ENCODE measurements around the gene RAMAC.

Gene RAMAC

DNA sequence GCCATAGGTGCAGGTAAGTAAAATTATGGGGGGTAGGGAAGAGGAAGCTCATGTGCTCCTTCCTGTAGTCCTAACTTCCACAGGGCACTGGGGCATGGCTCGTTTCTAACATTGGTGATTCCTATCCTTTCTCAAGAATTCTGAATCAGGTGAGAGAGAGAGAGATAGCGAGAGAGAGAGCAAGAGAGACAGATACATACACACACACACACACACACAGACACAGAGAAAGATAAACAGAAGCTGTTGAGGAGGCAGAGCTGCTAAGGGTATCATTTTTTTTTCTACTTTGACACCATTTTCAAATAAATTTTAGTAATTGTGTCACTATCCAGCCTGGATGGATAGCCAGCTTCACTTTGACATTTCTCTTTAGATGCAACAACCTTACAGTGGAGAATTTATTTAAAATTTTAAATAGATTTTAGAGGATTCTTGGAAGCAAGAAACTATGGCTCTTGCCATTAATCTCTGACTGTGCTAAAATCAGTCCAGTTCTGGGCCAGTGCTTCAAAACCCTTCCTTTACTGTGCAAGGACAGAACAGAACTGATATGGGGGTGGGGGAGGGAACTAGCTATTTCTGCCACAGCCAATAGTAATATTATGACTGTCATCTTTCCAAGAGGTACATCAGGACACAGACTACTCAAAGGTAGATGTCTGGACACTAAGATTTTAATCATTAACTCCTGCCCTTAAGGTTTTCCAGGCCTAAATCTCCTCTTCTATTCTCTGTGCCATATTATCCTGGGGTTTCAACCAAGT is 14.6 kb upstream of the RAMAC start:
- Histone ChIP-seq H3K9me3 (ENCODE audit: control insufficient read depth, low read length) (no peaks in the 10 kb centered on the region), H2AFZ (no peak overlapping the region), H3K27ac (no peak overlapping the region), H3K79me2 (no peaks in the 10 kb centered on the region), H3K36me3 (ENCODE audit: control insufficient read depth, insufficient read depth, low read length) (no peaks in the 10 kb centered on the region), H3K4me1 (no peaks in the 10 kb centered on the region), H3K9ac (no peak overlapping the region), H3K4me3 (ENCODE audit: low read depth, low read length) (no peak overlapping the region), H3K27me3 (ENCODE audit: control insufficient read depth, insufficient read depth, low read length) (no peaks in the 10 kb centered on the region), H3K4me2 (ENCODE audit: low read length) (no peak overlapping the region)
- TF ChIP-seq, protein P1, sequence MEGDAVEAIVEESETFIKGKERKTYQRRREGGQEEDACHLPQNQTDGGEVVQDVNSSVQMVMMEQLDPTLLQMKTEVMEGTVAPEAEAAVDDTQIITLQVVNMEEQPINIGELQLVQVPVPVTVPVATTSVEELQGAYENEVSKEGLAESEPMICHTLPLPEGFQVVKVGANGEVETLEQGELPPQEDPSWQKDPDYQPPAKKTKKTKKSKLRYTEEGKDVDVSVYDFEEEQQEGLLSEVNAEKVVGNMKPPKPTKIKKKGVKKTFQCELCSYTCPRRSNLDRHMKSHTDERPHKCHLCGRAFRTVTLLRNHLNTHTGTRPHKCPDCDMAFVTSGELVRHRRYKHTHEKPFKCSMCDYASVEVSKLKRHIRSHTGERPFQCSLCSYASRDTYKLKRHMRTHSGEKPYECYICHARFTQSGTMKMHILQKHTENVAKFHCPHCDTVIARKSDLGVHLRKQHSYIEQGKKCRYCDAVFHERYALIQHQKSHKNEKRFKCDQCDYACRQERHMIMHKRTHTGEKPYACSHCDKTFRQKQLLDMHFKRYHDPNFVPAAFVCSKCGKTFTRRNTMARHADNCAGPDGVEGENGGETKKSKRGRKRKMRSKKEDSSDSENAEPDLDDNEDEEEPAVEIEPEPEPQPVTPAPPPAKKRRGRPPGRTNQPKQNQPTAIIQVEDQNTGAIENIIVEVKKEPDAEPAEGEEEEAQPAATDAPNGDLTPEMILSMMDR (IDR thresholded peaks at IDR 0.05) = no peak

DNA sequence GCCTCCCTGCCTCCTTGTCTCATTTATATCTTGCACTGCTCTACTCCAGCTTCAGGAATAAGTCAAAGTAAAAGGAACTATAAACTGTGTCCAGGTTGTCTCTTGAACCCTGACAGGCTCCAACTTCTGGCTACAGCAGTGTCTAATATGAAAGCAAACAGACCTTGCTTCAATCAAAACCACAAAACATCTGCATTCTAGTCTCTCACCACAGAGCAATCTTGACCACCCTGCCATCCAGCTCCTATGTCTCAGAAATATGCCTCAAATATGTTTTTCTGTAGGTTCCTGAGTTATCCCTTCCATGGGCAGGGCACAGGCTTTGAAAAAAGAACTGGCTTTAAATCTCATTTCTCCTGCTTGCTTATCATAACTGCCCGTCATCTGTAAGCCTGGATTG is 13.0 kb upstream of the RAMAC start:
- TF ChIP-seq, protein P1 (IDR thresholded peaks at IDR 0.05) = no peak
- Histone ChIP-seq H3K4me2 (ENCODE audit: low read length) (no peak overlapping the region), H3K4me1 (no peaks in the 10 kb centered on the region), H3K36me3 (ENCODE audit: control insufficient read depth, insufficient read depth, low read length) (no peaks in the 10 kb centered on the region), H3K9me3 (ENCODE audit: control insufficient read depth, low read length) (no peaks in the 10 kb centered on the region), H3K27ac (no peak overlapping the region), H3K79me2 (no peaks in the 10 kb centered on the region), H3K27me3 (ENCODE audit: control insufficient read depth, insufficient read depth, low read length) (no peaks in the 10 kb centered on the region), H3K9ac (no peak overlapping the region), H2AFZ (no peak overlapping the region), H3K4me3 (ENCODE audit: low read depth, low read length) (no peak overlapping the region)

DNA sequence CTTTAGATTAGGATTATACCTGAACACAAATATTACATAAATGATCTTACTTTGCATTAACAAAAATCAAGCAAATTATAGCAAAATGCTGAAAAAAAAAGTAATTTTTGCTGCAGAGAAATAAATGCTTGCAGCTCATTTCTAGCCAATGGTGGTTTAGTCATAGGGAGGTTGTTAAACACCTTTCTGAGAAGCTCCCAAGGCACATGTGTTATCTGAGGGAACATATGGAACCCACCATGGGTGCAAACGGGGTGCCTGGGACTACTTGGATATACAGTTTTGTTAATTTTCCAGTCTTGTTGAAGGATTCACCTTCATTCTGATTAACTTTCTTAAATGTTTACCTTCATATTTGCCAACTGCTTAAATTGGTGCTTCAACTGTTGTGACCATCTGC is 8.9 kb upstream of the RAMAC start:
- TF ChIP-seq, protein P1 (IDR thresholded peaks at IDR 0.05) = no peak
- Histone ChIP-seq H3K4me1 (no peaks in the 10 kb centered on the region), H3K4me2 (ENCODE audit: low read length) (no peak overlapping the region), H3K27me3 (ENCODE audit: control insufficient read depth, insufficient read depth, low read length) (no peaks in the 10 kb centered on the region), H3K79me2 (no peaks in the 10 kb centered on the region), H3K27ac (no peak overlapping the region), H2AFZ (no peak overlapping the region), H3K9ac (no peak overlapping the region), H3K4me3 (ENCODE audit: low read depth, low read length) (no peak overlapping the region), H3K36me3 (ENCODE audit: control insufficient read depth, insufficient read depth, low read length) (no peaks in the 10 kb centered on the region), H3K9me3 (ENCODE audit: control insufficient read depth, low read length) (no peaks in the 10 kb centered on the region)

DNA sequence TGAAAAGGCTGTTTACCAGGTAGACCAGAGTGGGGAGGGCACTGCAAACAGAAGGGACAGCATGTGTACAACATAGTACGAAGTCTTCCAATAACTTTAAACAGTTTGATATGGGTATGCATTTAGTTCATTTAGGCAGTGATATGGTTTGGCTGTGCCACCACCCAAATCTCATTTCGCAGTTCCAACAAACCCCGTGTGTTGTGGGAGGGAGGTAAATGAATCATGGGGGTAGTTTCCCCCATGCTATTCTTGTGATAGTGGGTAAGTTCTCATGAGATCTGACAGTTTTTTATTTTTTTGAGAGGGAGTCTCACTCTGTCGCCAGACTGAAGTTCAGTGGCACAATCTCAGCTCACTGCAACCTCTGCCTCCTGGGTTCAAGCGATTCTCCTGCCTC is 7.6 kb upstream of the RAMAC start:
- Histone ChIP-seq H3K9ac (no peak overlapping the region), H3K36me3 (ENCODE audit: control insufficient read depth, insufficient read depth, low read length) (no peaks in the 10 kb centered on the region)

More for the DNA sequence above, 7.6 kb upstream of the RAMAC start:
- Histone ChIP-seq H3K4me1 (no peaks in the 10 kb centered on the region), H3K4me3 (ENCODE audit: low read depth, low read length) (no peak overlapping the region), H3K9me3 (ENCODE audit: control insufficient read depth, low read length) (no peaks in the 10 kb centered on the region), H3K27me3 (ENCODE audit: control insufficient read depth, insufficient read depth, low read length) (no peaks in the 10 kb centered on the region), H3K4me2 (ENCODE audit: low read length) (no peak overlapping the region), H2AFZ (no peak overlapping the region), H3K27ac (no peak overlapping the region), H3K79me2 (no peaks in the 10 kb centered on the region)
- TF ChIP-seq, protein P1 (IDR thresholded peaks at IDR 0.05) = no peak
